ENCODE data around the gene HIP1R.

HIP1R gene

DNA sequence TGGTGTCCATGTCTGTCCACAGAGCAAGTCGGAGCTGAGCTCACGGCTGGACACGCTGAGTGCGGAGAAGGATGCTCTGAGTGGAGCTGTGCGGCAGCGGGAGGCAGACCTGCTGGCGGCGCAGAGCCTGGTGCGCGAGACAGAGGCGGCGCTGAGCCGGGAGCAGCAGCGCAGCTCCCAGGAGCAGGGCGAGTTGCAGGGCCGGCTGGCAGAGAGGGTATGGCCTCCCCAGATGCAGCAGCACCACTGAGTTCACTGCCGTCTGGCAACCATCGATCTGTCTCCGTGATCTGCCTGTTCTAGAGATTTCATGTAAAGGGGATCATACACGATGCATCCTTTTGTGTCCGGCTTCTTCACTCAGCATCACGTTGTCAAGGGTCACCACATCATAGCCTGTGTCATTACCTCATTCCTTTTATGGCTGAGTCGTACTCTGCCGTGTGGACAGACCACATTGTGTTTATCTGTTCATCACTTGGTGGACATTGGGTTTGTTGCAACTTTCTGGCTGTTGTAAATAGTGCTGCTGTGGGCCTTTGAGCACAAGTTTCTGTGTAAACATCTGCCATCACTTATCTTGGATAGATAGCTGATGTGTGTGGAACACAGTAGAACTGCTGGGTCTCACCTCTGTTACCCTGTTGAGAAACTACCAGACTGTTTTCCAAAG, 21.9 kb downstream of the HIP1R start:
- TF ChIP-seq POLR2A (IDR thresholded peaks at IDR 0.05; ENCODE audit: low read length): no peak
- TF ChIP-seq GATA1 (IDR thresholded peaks at IDR 0.05; ENCODE audit: low read depth, low read length): no peak
- DNase-seq: no peak

DNA sequence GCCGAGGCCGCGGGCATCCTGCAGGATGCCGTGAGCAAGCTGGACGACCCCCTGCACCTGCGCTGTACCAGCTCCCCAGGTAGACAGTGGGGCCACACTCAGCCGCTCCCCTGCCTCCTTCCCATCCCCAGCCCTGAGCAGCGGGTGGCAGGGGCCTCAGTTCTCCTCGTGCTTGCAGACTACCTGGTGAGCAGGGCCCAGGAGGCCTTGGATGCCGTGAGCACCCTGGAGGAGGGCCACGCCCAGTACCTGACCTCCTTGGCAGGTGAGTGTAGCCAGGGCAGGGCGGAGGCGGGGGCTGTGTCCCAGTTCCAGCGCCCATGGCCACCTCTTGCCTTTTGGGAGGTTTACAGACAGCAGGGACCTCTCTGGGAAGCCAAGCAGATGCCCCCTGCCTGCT, 22.9 kb downstream of the HIP1R start:
- TF ChIP-seq GATA1 (IDR thresholded peaks at IDR 0.05; ENCODE audit: low read depth, low read length) (no peak), POLR2A (IDR thresholded peaks at IDR 0.05; ENCODE audit: low read length) (no peak)
- no peak for DNase-seq

- no peak for DNase-seq
- TF ChIP-seq GATA1 (IDR thresholded peaks at IDR 0.05; ENCODE audit: low read depth, low read length) (no peak), POLR2A (IDR thresholded peaks at IDR 0.05; ENCODE audit: low read length) (no peak)
Measured at GRCh38 chr12:122858591-122859302, 23.5 kb downstream of the HIP1R start.

GRCh38 chr12:122859303-122860039, 24.2 kb downstream of the HIP1R start:
- no peak for TF ChIP-seq POLR2A (IDR thresholded peaks at IDR 0.05; ENCODE audit: low read length)
- DNase-seq: no peak

GRCh38 chr12:122860040-122860853, 25.0 kb downstream of the HIP1R start:
- DNase-seq: peak; percentile 80 to 91
- no peak for TF ChIP-seq GATA1 (IDR thresholded peaks at IDR 0.05; ENCODE audit: low read depth, low read length)
- no peak for TF ChIP-seq POLR2A (IDR thresholded peaks at IDR 0.05; ENCODE audit: low read length)

- TF ChIP-seq POLR2A (IDR thresholded peaks at IDR 0.05; ENCODE audit: low read length) (no peak), GATA1 (IDR thresholded peaks at IDR 0.05; ENCODE audit: low read depth, low read length) (no peak)
- DNase-seq: no peak
Measured at GRCh38 chr12:122860854-122861586, 25.8 kb downstream of the HIP1R start.

DNA sequence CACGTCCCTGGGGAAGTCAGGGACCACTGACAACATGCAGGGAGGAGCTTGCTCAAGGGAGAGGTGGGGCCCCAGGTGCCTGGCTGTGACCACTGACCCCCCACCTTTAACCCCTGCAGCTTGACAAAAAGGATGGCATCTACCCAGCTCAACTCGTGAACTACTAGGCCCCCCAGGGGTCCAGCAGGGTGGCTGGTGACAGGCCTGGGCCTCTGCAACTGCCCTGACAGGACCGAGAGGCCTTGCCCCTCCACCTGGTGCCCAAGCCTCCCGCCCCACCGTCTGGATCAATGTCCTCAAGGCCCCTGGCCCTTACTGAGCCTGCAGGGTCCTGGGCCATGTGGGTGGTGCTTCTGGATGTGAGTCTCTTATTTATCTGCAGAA, 26.3 kb downstream of the HIP1R start:
- TF ChIP-seq GATA1 (IDR thresholded peaks at IDR 0.05; ENCODE audit: low read depth, low read length) (no peak), POLR2A (IDR thresholded peaks at IDR 0.05; ENCODE audit: low read length) (no peak)
- no peak for DNase-seq

- TF ChIP-seq POLR2A (IDR thresholded peaks at IDR 0.05; ENCODE audit: low read length) (no peak), GATA1 (IDR thresholded peaks at IDR 0.05; ENCODE audit: low read depth, low read length) (no peak)
- DNase-seq: no peak
Measured at GRCh38 chr12:122862110-122862634, 26.9 kb downstream of the HIP1R start.

DNA sequence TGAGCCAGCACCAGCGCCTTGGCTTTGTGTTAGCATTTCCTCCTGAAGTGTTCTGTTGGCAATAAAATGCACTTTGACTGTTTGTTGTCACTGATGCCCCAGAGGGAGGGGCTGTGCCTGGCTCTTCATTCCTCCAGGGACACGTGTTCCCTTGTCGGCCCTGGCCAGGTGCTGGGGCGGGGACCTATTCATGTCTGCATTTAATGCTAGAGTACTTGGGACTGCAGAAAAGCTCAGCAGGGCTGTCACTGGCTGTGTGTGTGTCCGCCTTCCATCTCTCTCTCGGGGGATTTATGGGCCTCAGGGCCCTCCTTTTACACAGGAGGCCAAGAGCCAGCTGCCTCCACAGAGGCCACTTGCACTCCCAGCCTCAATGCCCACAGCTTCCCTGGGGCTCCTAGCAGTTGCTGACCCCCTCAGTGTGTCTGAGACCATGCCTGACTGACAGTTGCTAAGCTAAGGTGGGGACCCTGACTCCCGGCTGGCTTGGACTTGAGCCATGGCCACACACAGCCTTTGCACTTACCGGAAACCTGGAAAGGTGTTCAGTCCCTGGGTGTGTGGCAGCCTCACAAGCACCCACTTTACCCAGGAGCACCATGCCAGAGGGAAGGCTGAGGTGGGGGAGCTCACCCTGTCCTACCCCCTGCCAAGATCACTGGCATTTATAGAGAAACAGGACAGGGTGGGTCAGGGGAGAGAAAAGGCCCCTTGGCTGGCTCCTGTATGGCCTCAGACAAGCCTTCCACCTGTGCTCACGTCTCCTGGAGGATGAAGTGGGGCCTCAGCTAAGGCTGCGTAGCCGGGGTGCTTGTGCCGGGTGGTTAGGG, 27.8 kb downstream of the HIP1R start:
- TF ChIP-seq POLR2A (IDR thresholded peaks at IDR 0.05; ENCODE audit: low read length) (no peak), GATA1 (IDR thresholded peaks at IDR 0.05; ENCODE audit: low read depth, low read length) (no peak)

DNA sequence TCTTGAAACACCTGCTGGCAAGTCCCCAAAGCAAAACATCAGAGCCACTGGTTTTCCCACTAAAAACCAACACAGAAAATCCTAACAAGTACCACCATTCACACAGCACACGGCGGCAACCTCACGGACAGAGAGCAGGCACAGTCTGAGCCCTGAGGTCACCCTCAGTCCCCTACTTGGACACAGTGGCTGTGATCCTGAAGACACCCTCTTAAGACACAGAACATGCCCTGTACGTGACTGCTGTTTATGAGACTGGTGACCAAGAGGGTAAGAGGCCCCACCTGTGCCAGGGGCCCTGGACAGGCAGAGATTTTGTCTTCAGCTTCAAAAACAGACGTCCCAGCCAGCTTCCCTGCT, 29.6 kb downstream of the HIP1R start:
- TF ChIP-seq GATA1 (IDR thresholded peaks at IDR 0.05; ENCODE audit: low read depth, low read length) (no peak), POLR2A (IDR thresholded peaks at IDR 0.05; ENCODE audit: low read length) (no peak)
- DNase-seq: no peak

More for the DNA sequence above, 27.8 kb downstream of the HIP1R start:
- DNase-seq: no peak

DNA sequence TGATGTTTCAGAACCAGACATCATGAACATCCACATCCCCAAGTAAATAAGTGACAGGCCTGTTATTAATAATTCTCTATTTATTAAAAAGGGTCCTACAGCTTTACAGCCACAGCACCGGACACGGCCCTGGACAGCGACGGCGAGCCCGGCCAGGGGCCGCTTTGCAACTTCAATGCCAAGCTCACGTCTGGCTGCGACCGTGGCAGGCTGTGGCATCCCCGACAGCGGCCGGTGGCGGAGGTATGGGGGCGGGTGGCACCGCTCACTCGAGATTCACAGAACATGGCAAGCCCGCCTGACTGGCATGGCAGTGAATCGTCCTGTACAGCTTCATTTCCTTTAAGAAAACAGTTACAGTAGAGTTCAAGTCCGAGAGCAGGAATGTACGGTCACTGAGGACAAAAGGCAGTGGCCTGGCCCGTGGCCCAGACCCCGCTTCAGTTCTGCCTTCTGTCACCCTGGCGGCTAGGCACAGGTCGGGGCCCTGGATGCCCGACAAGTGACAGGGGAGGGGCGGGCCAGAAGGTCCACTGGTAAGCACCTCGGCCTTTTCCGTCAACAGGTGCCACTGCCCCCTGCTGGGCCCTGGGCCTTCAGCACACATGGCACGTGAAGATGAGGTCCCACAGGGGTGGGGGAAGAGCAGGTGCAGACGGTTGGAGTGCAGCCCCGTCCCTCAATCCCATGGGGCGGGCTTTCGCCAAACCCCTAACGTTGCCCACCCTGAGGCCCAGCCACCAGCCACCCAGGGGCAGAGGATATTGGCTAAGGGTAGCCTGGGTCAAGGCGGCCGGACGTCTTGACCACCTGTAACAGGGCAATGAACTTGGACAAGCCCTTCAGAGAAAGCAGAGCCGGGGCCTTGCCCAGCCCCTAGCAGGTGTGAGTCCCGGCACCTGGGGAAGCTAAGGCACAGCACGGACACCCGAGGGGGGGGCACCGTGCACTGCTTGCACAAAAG, 30.3 kb downstream of the HIP1R start:
- peak; percentile 38 to 39 for DNase-seq
- TF ChIP-seq POLR2A (IDR thresholded peaks at IDR 0.05; ENCODE audit: low read length): no peak
- TF ChIP-seq GATA1 (IDR thresholded peaks at IDR 0.05; ENCODE audit: low read depth, low read length): no peak

Data from erythroblast (primary cell).